GM10266 (cell line): ENCODE results near the gene COL4A3.

Experiments used
- DNase-seq: peaks from one replicate; pipeline ENCODE4 v3.0.0; 2012; ENCODE audit errors: extremely low spot score
- TF ChIP-seq, protein P1 (sequence below): IDR thresholded peaks from 2 replicates; pipeline ENCODE4 v1.5.1; 2012; ENCODE audit warnings: mild to moderate bottlenecking, low read depth; ENCODE audit not compliant: control insufficient read depth, insufficient read depth; ENCODE audit errors: missing control alignments

Gene COL4A3

DNA sequence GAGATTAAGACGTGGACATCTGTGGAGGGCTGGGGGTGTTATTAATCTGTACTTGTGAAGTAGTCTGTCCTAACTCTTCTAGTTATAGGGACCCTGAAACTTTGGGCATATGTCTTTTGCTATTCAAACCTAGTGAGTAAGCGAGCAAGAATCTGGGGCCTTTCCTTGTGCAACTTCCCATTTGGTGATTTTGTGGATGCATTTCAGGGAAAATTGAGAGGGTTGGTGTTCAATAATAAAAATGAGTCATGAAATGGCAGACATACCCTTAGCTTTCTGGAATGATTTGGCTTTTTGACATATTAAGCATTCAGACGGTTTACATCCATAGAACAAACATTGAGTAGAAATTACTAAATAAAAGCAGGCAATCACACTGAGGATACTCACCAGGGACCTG is 17.4 kb upstream of the COL4A3 start:
- TF ChIP-seq, protein P1, sequence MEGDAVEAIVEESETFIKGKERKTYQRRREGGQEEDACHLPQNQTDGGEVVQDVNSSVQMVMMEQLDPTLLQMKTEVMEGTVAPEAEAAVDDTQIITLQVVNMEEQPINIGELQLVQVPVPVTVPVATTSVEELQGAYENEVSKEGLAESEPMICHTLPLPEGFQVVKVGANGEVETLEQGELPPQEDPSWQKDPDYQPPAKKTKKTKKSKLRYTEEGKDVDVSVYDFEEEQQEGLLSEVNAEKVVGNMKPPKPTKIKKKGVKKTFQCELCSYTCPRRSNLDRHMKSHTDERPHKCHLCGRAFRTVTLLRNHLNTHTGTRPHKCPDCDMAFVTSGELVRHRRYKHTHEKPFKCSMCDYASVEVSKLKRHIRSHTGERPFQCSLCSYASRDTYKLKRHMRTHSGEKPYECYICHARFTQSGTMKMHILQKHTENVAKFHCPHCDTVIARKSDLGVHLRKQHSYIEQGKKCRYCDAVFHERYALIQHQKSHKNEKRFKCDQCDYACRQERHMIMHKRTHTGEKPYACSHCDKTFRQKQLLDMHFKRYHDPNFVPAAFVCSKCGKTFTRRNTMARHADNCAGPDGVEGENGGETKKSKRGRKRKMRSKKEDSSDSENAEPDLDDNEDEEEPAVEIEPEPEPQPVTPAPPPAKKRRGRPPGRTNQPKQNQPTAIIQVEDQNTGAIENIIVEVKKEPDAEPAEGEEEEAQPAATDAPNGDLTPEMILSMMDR = no peak
- DNase-seq = no peak

DNA sequence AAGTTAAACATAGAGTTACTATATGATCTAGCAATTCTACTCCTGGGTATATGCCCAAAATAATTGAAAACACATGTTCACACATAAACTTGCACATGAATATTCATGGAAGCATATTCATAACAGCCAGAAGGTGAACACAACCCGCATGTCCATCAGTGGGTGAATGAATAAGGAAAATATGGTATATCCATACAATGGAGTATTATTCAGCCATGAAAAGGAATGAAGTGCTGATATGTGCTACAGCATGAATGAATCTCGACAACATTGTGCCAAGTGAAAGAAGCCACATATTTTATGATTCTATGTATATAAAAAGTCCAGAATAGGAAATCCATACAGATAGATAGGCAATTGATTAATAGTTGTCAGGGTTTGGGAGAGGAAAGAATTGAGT is 16.3 kb upstream of the COL4A3 start:
- TF ChIP-seq, protein P1 = no peak

DNA sequence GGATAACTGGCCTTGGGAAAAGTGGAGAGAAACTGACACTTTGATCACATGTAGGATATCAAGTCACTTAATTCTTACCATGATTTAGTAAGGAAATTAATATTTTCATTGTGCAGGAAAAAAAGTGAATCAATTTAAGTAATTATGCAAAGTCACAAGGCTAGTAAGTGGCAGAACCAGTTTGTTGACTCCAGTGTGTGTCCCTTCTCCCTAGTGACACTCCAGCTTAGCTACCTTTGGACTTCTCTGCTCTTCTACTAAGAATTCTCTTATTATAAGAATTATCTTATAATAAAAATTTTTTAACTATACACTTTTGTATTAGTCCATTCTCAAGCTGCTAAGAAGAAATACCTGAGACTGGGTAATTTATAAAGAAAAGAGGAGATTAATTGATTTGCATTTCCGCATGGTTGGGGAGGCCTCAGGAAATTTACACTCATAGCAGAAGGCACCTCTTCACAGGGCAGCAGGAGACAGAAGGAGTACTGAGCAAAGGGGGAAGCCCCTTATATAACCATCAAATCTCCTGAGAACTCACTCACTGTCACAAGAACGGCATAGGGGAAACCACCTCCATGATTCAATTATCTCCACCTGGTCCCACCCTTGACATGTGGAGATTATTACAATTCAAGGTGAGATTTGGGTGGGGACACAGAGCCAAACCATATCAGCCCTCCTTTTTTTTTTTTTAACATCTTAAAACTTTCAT is 14.0 kb upstream of the COL4A3 start:
- TF ChIP-seq, protein P1 = no peak
- DNase-seq = no peak

More for the DNA sequence above, 16.3 kb upstream of the COL4A3 start:
- no peak for DNase-seq

DNA sequence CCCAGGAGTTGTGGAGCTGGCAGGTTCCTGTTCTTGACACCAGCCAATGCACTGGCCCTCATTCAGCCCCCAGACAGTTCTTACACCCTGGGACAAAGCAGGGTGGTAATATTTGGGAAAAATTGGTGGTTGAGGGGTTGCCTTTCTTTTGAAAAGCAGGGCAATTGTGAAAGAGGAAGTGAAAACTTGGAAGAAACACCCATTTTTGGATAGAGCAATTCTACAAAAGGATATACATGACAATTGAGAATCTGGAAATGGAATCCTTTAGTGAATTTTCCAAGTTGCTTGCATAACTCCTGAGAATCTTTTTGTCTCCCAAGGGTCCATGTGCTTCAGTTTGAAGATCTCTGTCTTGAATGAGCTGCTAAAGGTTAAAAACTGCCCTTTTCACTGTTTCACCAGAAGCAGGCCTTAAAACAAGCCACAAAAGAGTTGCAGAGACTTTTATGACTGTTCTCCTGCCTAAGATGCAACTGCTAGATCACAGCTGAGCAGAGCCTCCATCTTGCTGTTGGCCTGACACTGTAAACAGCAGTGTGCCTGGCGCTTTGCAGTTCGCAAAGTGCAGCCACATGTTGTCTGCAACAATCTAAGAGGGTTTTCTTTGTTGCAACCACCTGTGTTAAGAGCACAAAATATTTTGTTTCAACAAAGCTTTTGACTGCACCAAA is 12.2 kb upstream of the COL4A3 start:
- TF ChIP-seq, protein P1 = no peak
- DNase-seq = no peak

DNA sequence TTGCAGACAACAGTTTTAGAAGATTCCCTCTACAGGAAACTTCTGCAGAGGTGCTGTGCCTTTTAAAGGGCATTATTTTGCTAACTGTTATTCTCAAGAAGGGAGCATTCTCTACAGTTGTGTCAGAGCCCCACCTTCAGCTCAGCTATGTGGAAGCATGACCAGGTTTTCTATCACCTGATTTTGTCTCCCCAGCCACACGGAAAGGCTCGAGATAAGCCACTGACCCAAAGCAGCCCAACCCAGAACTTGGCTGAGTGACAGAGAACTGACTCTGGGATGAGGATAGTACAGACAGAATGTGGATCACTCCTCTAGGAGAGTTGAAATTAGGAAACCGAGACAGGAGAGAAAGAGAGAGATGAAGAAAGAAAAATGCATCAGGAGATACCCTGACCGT is 11.1 kb upstream of the COL4A3 start:
- DNase-seq = no peak
- TF ChIP-seq, protein P1 = no peak

DNA sequence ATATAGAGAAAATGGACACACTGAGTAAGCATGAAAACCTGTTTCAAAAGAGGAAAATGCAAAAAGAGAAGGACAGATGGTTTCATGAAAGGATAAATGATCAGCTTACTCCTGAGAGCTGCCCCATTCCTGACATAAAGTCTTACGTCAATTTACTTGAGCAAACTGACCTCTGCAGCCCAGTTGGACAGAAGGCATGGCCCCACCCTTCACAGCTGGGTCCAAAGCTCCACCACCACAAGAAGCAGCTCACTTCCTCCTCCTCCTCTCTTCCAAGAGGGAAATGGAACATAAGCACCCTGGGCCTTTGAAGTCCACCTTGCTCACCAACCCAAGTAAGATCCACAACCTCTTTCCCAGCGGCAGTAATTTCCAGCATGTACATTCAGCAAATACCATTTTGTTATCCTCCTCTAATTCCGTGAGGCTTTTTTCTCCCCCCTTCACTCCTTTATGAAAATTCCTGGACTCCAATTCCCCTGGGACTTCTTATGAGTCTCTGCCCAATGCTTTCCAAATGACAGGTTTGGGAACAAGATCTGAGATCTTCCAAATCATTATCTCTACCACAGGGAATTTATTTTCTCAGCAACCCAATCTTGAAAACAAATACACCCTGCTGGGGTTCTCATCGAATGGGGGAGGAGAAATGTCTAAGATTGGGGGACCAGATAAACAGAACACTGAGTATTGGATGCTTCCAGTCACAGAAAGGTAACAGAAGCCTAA is 10.5 kb upstream of the COL4A3 start:
- no peak for DNase-seq
- TF ChIP-seq, protein P1 = no peak
